ENCODE results near the gene CCDC91.

CCDC91 gene

DNA sequence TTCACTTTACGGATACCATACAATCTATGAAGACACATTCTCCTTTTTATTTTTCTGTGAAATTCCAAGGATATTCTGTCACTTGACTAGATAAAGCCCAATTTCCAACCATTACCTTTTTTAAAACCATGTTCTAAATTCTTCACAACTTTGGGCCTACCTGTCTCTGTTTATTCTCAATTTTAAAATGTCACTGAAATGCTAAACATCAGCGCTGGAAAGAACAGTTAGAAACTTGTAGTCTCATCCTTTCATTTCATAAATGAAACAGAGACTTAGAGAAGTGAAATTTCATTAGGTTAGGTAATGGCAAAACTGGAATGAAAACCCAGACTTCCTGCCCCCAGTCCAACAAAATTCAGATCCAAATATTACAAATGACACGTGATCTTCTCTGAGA lies 396.2 kb downstream of the CCDC91 start:
- no peak for TF ChIP-seq JUND (IDR thresholded peaks at IDR 0.05; ENCODE audit: low read depth)
- in situ Hi-C loops (cut with HindIII; ENCODE audit: low pct_unique_long_range_greater_than_20kb, low sequenced_read_pairs) = no loop called here

GRCh38 chr12:28591831-28592230 lies 401.6 kb downstream of the CCDC91 start:
- peak in 1 of 2 experiments; percentile 10 for DNase-seq (ENCODE audit: low read depth in 1 of 2, low spot score in 1 of 2)
- no peak for TF ChIP-seq JUND (IDR thresholded peaks at IDR 0.05; ENCODE audit: low read depth)
- in situ Hi-C loops (cut with HindIII; ENCODE audit: low pct_unique_long_range_greater_than_20kb, low sequenced_read_pairs) = no loop called here

More for the DNA sequence above, 396.2 kb downstream of the CCDC91 start:
- no peak for DNase-seq (ENCODE audit: low read depth in 1 of 2, low spot score in 1 of 2)
